GM19438 (cell line): ENCODE measurements around the gene KRT75.
"Not testable (repeated sequence)": the region's sequence is repeated elsewhere in the genome, so short reads cannot be mapped to it uniquely, and the experiment has no call there.

ENCODE experiments used
- ATAC-seq: cut with Tn5 transposase; IDR thresholded peaks from one replicate; pipeline ENCODE4 v1.9.1; 2021; ENCODE audit warnings: low read depth; ENCODE audit not compliant: unreplicated experiment

Gene KRT75

GRCh38 chr12:52418576-52419110, 15.5 kb downstream of the KRT75 start:
- no peak for ATAC-seq

GRCh38 chr12:52417740-52418139, 16.4 kb downstream of the KRT75 start:
- ATAC-seq = no peak

- no peak for ATAC-seq
These were observed 17.4 kb downstream of the KRT75 start for GRCh38 chr12:52416795-52417194.

GRCh38 chr12:52415870-52416750, 18.1 kb downstream of the KRT75 start:
- no peak for ATAC-seq

- ATAC-seq = no peak
These were observed 19.2 kb downstream of the KRT75 start for GRCh38 chr12:52414936-52415335.

GRCh38 chr12:52413782-52414345, 20.3 kb downstream of the KRT75 start:
- no peak for ATAC-seq

GRCh38 chr12:52413202-52413601, 21.0 kb downstream of the KRT75 start:
- ATAC-seq = no peak

GRCh38 chr12:52411815-52412214, 22.4 kb downstream of the KRT75 start:
- no peak for ATAC-seq

- ATAC-seq = not testable (repeated sequence)
These were observed 23.5 kb downstream of the KRT75 start for GRCh38 chr12:52410589-52411248.

- no peak for ATAC-seq
These were observed 26.3 kb downstream of the KRT75 start for GRCh38 chr12:52407918-52408317.

DNA sequence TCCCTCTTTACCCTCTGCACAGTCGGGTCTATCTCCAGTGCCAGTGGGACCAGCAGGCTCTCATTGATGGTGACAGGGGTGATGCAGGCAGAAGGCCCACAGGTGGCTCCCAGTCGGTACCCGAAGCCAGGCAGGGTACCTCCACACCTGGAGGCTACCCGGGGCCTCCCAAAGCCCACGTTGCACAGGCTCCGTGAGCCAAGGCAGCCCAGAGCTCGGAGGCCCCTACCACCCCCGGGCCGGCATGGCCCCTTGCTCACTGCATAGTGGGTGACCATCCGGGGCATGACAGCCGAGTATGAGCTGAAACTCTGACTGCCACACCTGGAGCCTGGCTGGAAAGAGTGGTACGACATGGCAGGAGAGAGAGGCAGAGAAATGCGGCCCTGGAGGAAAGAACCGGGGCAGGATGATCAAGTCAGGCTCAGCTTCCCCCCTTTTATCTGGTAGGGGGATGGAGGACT, 28.2 kb downstream of the KRT75 start, which contains the start of gene KRT82:
Gene KRT82 (minus strand): TSS at position 414 of the 464 bp plus-strand sequence. CDS start 58 bp downstream, at position 356.
- no peak for ATAC-seq

GRCh38 chr12:52404951-52405350, 29.2 kb downstream of the KRT75 start:
- ATAC-seq = no peak

- ATAC-seq = no peak
These were observed 30.6 kb downstream of the KRT75 start for GRCh38 chr12:52403561-52403960.

- no peak for ATAC-seq
These were observed 31.2 kb downstream of the KRT75 start for GRCh38 chr12:52402873-52403540.

GRCh38 chr12:52402377-52402776, 31.8 kb downstream of the KRT75 start:
- ATAC-seq = no peak

GRCh38 chr12:52401926-52402325, 32.2 kb downstream of the KRT75 start:
- no peak for ATAC-seq

DNA sequence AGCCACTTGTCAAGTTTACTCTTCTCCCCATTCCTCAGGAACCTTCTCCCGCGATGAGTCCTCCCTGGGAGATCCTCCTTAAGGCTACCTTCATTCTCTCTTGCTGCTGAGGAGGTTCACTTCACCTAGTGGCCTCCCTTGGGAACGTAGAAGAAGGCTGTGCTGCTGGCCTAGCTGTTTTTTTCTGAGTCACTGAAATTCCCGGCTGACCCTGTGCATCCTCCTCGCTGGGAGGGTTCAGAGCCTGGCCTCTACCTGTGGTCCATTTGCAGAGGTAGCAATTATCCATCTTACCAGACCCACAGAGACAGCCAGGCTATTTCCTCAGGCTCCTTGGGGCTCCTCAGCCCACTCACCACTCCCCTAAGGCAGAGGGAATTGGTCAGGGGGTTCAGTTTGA, 32.6 kb downstream of the KRT75 start:
- no peak for ATAC-seq

GRCh38 chr12:52400906-52401305, 33.3 kb downstream of the KRT75 start:
- no peak for ATAC-seq

- no peak for ATAC-seq
These were observed 34.4 kb downstream of the KRT75 start for GRCh38 chr12:52399756-52400155.

DNA sequence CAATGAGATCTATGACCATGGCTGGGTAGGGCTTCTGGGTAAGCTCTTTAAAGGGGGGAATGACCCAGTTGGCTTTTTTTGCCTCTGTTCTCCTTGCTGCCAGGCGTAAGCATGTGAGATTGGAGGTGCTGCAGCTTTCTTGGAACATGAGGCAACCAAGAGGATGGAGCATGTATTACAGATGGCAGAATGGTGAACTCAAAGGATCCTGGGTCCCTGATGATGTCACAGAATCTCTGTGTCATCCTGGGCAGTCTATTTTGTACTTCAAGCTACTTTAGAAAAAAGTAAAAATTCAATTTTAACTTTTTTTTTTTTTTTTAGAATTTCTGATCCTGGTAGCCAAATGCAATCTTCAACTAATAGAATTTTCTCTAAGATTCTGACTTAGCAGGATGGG, 36.0 kb downstream of the KRT75 start:
- no peak for ATAC-seq

GRCh38 chr12:52396656-52397055, 37.5 kb downstream of the KRT75 start:
- ATAC-seq = no peak
